Posterior vena cava (tissue), 2 donors: ENCODE data around the gene RPL5. TPM values are rescaled to one million over a fixed set of nuclear protein-coding genes. Genes with fewer than 3 reads are reported as not detected.

ENCODE experiments used
- DNase-seq: peaks from one replicate; pipeline ENCODE4 v3.0.0-alpha.2; 2020; ENCODE audit warnings: low spot score
- intact Hi-C, 2 donors: fragments of 100-400 bp; cut with DNase I; formaldehyde crosslinking; loops; one replicate each; pipeline versions ENCODE4 v1.14.1 to v1.14.2; 2022 to 2023
- total RNA-seq, 2 donors: library from RNA; stranded (reverse); fragmentation: NEBNext Ultra II Directional; extraction: Animal tissue kit (Norgen Biotek cat#: 25700); gene quantifications; one replicate each; pipeline ENCODE4 v1.2.1, GENCODE V29; 2021
- donor health status: DM: yes; HTN: yes; CAD: no.
- donor health status: DM: yes; HTN: yes; CAD: no.

RPL5 gene
- total RNA-seq, 2 donors from 2014 or later: 735 to 805 TPM

DNA sequence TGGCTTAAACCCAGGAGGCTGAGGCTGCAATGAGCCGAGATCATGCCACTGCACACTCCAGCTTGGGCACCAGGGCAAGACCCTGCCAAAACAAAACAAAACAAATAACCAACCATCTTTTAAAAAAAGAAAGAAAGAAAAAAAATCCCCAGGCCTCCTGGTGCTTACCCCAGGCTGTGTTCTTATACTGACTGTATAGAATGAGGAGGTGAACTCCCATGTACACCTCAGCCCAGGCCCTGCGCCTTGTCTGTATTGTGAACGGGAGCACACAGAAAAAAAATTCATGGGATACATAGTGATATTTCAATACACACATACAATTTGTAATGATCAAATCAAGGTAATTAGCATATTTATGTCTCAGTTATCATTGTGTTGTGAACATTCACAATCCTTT lies 14.1 kb downstream of the RPL5 start:
- intact Hi-C loops: no loop called here
- no peak for DNase-seq

DNA sequence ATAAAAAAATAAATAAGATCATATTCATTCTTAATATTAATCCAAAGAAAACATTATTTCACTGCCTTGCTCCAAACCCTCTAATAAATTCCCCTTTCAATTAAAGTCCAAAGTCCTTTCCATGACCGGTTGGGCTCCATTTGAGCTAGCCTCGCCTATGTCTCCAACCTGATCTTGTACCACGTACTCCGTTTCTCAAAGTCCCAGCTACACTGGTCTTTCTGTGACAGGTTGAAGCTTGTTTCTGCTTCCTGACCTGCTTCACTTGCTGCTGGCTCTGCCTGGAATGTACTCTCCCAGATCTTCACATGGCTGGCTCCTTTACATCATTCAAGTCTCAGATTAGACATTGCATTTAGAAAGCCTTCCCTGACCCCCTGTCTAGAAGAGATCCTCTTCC lies 16.4 kb downstream of the RPL5 start:
- no peak for DNase-seq
- intact Hi-C loops: no loop called here

- no peak for DNase-seq
- intact Hi-C loops: loop anchor here in 1 of 2 donors (10.0 kb wide), 1 partner anchor 115 kb away; the partner anchor contains the start of gene DIPK1A
Measured at GRCh38 chr1:92850019-92850418, 18.2 kb downstream of the RPL5 start.

DNA sequence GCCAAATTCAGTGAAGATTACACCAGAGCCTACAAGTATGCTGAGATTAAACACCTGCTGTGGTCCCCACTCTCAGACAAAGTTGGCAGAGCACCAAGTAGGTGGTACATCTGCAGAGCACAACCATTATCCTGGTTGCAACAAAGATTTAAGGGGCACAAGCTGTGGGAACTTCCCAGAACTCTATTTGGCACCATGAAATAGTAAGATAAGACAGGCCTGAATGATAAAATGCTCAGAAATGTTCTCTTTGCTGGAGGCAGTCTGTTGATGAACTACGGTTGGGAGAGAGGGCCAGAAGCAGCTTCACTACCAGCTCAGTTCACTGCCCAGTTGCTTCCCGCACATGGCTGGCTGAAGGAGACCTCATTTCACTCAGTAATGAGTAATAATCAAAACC lies 19.9 kb downstream of the RPL5 start:
- no peak for DNase-seq
- intact Hi-C loops: loop anchor here in 1 of 2 donors (10.0 kb wide), 1 partner anchor 113 kb away; the partner anchor contains the start of gene DIPK1A

GRCh38 chr1:92853299-92853698 lies 21.5 kb downstream of the RPL5 start:
- intact Hi-C loops: loop anchor here in 1 of 2 donors (10.0 kb wide), 1 partner anchor 112 kb away; the partner anchor contains the start of gene DIPK1A
- DNase-seq: no peak

DNA sequence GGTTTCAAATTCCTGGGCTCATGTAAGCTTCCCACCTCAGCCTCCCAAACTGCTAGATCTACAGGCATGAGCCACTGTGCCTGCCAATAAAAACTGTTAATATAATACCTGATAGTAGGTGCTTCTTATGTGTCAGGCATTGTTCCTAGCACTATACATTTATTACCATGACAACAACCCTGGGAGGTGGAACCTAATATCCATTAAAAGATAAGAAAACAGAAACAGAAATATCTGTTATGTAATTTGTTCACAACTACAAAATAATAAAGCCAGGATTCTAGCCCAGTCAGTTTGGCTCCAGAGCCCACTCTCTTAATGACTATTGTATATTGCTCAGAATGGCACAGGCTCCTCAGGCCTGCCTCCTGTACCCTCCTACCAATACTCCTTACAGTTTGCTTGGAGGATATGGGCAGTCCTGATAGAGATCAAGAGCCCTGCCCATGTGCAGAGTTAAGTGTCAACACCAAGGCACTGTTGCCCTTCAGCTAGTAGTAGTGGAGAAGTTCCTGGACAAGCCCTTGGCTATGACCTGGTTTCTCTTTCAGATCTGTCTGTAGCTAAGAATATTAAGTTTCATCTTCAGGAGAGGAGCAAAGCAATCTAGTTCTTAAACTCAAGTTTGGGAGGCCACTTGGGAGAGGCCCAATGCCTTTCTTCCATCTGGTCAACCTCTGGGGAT lies 22.4 kb downstream of the RPL5 start:
- DNase-seq: no peak
- intact Hi-C loops: loop anchor here in 1 of 2 donors (10.0 kb wide), 1 partner anchor 111 kb away; the partner anchor contains the start of gene DIPK1A

GRCh38 chr1:92855236-92855635 lies 23.4 kb downstream of the RPL5 start:
- DNase-seq: no peak
- intact Hi-C loops: loop anchor here in 1 of 2 donors (5.0 to 10.0 kb wide), 2 partner anchors 110 to 137 kb away; partner anchors contain the start of gene DIPK1A

DNA sequence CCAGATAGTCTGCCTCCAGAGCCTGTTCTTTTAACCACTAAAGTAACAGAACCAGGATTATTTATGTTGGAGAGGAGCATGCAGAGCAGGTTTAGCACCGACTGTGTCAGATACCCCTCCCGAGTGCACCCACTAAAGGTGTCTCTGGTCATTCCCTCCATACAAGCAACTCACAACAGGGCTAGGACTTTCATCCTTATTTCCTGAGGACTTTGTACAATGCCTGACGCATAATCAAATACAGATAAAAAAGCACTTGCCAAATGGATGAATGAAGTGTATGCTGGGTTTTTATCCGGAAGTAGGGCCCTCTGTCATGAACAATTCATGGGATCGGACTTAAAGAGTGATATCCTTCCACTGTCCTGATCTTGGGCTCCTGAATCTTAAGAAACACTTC lies 26.0 kb downstream of the RPL5 start:
- no peak for DNase-seq
- intact Hi-C loops: loop anchor here (2.0 to 10.0 kb wide), 3 partner anchors 107 to 137 kb away; partner anchors contain the start of gene DIPK1A (in 1 of the 2)

DNA sequence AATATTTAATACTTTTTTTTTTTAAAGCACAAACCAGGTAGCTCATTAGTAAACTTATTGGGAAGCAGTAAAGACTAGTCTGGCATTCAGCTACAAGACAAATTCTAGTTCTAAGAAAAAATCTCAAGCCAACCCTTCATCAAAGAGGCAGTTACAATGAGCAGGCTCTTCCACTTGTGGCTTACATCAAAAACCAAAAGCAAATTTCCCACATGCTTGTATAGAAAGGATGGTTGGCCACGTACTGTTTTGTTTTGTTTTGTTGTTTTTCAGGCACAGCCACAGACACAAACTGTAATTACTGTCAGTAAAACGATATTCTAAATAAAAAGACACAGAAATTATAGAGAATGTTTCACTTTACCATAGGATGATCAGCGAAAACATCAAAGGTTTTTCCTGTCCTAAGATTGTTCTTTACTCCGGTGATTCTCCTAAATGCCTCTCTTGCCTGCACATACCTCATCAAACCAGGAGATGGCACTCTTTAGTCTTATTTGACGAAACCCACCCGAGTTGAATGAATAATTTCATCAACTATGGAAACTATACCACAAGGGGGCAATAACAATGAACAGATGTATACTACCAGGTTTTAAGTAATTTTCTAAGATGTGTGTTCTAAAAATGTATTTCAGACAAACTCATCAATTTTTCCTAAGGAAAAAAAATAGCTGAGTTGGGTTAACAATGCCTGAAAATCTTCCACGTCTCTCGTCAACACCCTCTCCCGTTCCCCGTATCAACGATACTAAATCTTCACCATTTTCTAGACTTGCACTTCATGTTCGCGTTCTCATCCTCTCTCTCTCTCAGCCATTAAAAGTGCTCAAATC lies 26.9 kb downstream of the RPL5 start:
- intact Hi-C loops: loop anchor here (2.0 to 10.0 kb wide), 3 partner anchors 106 to 136 kb away; partner anchors contain the start of gene DIPK1A (in 1 of the 2)
- no peak for DNase-seq

- intact Hi-C loops: loop anchor here (2.0 to 10.0 kb wide), 4 partner anchors 105 to 1753 kb away; partner anchors contain the start of gene DIPK1A (in 2 of the 2)
- no peak for DNase-seq
Measured at GRCh38 chr1:92859400-92860039, 27.7 kb downstream of the RPL5 start.

GRCh38 chr1:92862605-92863004 lies 30.8 kb downstream of the RPL5 start:
- intact Hi-C loops: loop anchor here (5.0 to 10.0 kb wide), 2 partner anchors 102 to 1750 kb away; partner anchors contain the start of gene DIPK1A (in 1 of the 2)
- no peak for DNase-seq

- DNase-seq: no peak
- intact Hi-C loops: loop anchor here (5.0 to 10.0 kb wide), 2 partner anchors 101 to 1748 kb away; partner anchors contain the start of gene DIPK1A (in 1 of the 2)
Measured at GRCh38 chr1:92864131-92864530, 32.3 kb downstream of the RPL5 start.

GRCh38 chr1:92870591-92870990 lies 38.8 kb downstream of the RPL5 start:
- DNase-seq: no peak
- intact Hi-C loops: no loop called here

GRCh38 chr1:92872719-92873118 lies 40.9 kb downstream of the RPL5 start:
- no peak for DNase-seq
- intact Hi-C loops: no loop called here

DNA sequence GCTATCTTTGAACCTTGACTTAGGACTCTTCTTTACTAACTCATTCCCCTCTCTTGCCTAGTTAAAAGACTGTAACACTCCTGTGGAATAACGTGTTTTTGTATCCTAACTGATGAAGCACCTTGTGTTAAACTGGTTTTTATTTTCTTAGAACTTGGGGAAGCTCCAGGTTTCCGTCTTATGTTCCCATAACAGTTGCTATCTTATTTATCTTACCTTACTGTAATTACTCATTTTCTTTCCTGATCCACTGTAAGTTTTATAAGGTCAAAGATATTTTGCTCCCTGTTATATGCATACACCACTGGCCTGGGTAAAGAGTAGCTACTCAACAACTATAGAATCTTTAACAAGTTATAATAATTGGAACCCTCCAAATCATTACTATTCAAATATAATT lies 43.1 kb downstream of the RPL5 start:
- intact Hi-C loops: no loop called here
- DNase-seq: no peak

- no peak for DNase-seq
- intact Hi-C loops: no loop called here
Measured at GRCh38 chr1:92876351-92876750, 44.5 kb downstream of the RPL5 start.

DNA sequence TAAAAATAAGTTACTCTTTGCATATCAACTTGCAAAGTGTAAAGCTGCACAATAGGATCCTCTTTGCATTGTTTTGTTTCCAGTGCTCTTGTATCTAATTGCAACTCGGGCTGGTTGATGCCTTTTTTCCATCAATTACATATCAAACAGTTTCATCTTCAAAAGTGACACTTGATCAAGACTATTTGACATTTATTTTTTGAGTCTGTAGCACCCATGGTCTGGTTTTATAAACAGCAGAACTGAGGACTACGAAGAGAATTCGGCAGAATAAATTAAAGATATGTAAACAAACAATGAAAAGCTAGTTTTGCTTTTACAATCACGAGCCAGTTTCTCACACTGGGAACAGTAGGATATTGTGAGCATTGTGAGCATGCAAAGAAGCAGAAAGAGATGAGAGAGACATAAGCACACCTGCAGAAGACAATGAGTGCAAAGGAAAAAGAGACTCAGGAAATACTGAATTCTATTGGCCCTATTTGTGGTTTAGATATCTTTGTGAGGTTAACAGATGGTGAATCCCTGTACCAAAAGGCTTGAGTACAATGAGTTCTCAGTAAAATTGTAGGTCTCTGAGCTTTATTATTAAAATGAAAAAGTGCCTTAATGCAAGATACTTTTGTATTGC lies 45.4 kb downstream of the RPL5 start:
- intact Hi-C loops: no loop called here
- no peak for DNase-seq

- intact Hi-C loops: no loop called here
- DNase-seq: no peak
Measured at GRCh38 chr1:92877792-92878191, 46.0 kb downstream of the RPL5 start.
